Gastroesophageal sphincter (tissue), 4 donors: Measurements from ENCODE around the gene C1orf116. TPM values are rescaled to one million over a fixed set of nuclear protein-coding genes. Genes with fewer than 3 reads are reported as not detected.

ENCODE experiments used
- ATAC-seq: fragments of 150-250 bp; one replicate; pipeline ENCODE4 v1.9.1; 2016; ENCODE audit warnings: mild to moderate bottlenecking, moderate library complexity
- H3K27ac ChIP-seq, 4 donors: fragments of 200-600 bp; sonication (generic) in 3 of 4; 1 replicate in 3 of 4; 2 replicates in 1 of 4; pipeline ENCODE4 v1.5.1; 2016 to 2019
- H3K27me3 ChIP-seq: fragments of 200-600 bp; sonication (generic); one replicate; pipeline ENCODE4 v1.5.1; 2019
- H3K36me3 ChIP-seq, 2 donors: fragments of 200-600 bp; sonication (generic); one replicate each; pipeline ENCODE4 v1.5.1; 2019; ENCODE audit warnings: control low read depth in 1 of 2
- H3K4me1 ChIP-seq, 3 donors: fragments of 200-600 bp; sonication (generic); 1 replicate in 2 of 3; 2 replicates in 1 of 3; pipeline ENCODE4 v1.5.1; 2016 to 2019; ENCODE audit warnings: control low read depth in 2 of 3
- H3K4me3 ChIP-seq, 2 donors: fragments of 200-600 bp; sonication (generic); one replicate each; pipeline ENCODE4 v1.5.1; 2019; ENCODE audit warnings: mild to moderate bottlenecking in 1 of 2, moderate library complexity in 1 of 2
- H3K9me3 ChIP-seq, 3 donors: fragments of 200-600 bp; sonication (generic); one replicate each; pipeline ENCODE4 v1.5.1; 2017 to 2019; ENCODE audit warnings: control low read depth in 2 of 3
- CTCF ChIP-seq, 4 experiments: fragments of 200-600 bp in 2 of 4; fragments of 450-650 bp in 2 of 4; sonication (generic) in 1 of 4; IDR thresholded peaks; one replicate each; pipeline ENCODE4 v1.5.1; 2017 to 2019; ENCODE audit warnings: antibody characterized with exemption in 4 of 4, mild to moderate bottlenecking in 2 of 4, moderate library complexity in 2 of 4
- EP300 ChIP-seq: sonication (generic); formaldehyde crosslinking; IDR thresholded peaks from one replicate; pipeline ENCODE4 v1.6.1; 2017; ENCODE audit warnings: antibody characterized with exemption, mild to moderate bottlenecking
- POLR2A ChIP-seq, 2 donors: fragments of 450-650 bp; IDR thresholded peaks; one replicate each; pipeline ENCODE4 v1.6.1; 2017; ENCODE audit warnings: antibody characterized with exemption in 2 of 2, mild to moderate bottlenecking in 2 of 2, moderate library complexity in 1 of 2
- POLR2AphosphoS5 ChIP-seq: sonication (generic); formaldehyde crosslinking; IDR thresholded peaks from one replicate; pipeline ENCODE4 v1.6.1; 2017; ENCODE audit warnings: antibody characterized with exemption
- WGBS, 2 donors: methylation state at CpG; one replicate each; pipeline ENCODE4 v1.1.5; 2018; ENCODE audit warnings: low coverage in 1 of 2; 5-methylcytosine and 5-hydroxymethylcytosine counted together
- total RNA-seq, 4 donors: library from RNA; depleted of rRNA; stranded (reverse); fragments of >200 nt; gene quantifications; one replicate each; pipeline ENCODE4 v1.1.0, GENCODE V29; 2016

The C1orf116 gene
- total RNA-seq, 4 donors from 2014 or later = 0.19 to 3.7 (median 1.4) TPM; not detected in 1

GRCh38 chr1:207040181-207040533 is 7.6 kb upstream of the C1orf116 start:
- Histone ChIP-seq H3K4me3 (no peak overlapping the region), H3K27me3 (no peaks in the 10 kb centered on the region), H3K36me3 (no peaks in the 10 kb centered on the region), H3K9me3 (no peaks in the 10 kb centered on the region), H3K4me1 (peaks cover 0 to 12% (median 0%) of the 10 kb centered on the region in 3 donors), H3K27ac (no peak overlapping the region)
- WGBS, 2 donors = 58 to 69% methylated on average over 3 of the region's 3 CpGs
- ATAC-seq = no peak
- no peak for TF ChIP-seq EP300

- no peak for ATAC-seq
- Histone ChIP-seq H3K36me3 (no peaks in the 10 kb centered on the region), H3K9me3 (no peaks in the 10 kb centered on the region), H3K27me3 (no peaks in the 10 kb centered on the region), H3K4me1 (peaks cover 0 to 7% (median 0%) of the 10 kb centered on the region in 3 donors), H3K27ac (no peak overlapping the region), H3K4me3 (no peak overlapping the region)
- TF ChIP-seq POLR2AphosphoS5 (no peak), CTCF (IDR thresholded peaks at IDR 0.05) (no peak), POLR2A (IDR thresholded peaks at IDR 0.05) (no peak), EP300 (no peak)
- WGBS, 2 donors = 63 to 86% methylated on average over 4 of the region's 4 CpGs
Observed at GRCh38 chr1:207039380-207040180, 7.0 kb upstream of the C1orf116 start.

GRCh38 chr1:207036865-207037264 is 4.3 kb upstream of the C1orf116 start:
- Histone ChIP-seq H3K4me1 (no peaks in the 10 kb centered on the region), H3K27ac (no peak overlapping the region), H3K4me3 (no peak overlapping the region), H3K9me3 (no peaks in the 10 kb centered on the region), H3K27me3 (peaks cover 6% of the 10 kb centered on the region), H3K36me3 (no peaks in the 10 kb centered on the region)
- TF ChIP-seq POLR2AphosphoS5 (no peak), POLR2A (IDR thresholded peaks at IDR 0.05) (no peak), EP300 (no peak), CTCF (IDR thresholded peaks at IDR 0.05) (no peak)
- 86 to 89% methylated on average over 1 of the region's 1 CpG for WGBS, 2 donors
- ATAC-seq = no peak

GRCh38 chr1:207035877-207036551 is 3.5 kb upstream of the C1orf116 start:
- no peaks in the 10 kb centered on the region for H3K4me1 ChIP-seq
- no peaks in the 10 kb centered on the region for H3K36me3 ChIP-seq
- peaks cover 15% of the 10 kb centered on the region for H3K27me3 ChIP-seq
- H3K27ac ChIP-seq = no peak overlapping the region
- TF ChIP-seq POLR2AphosphoS5 = no peak
- TF ChIP-seq EP300 = no peak
- no peak for TF ChIP-seq CTCF (IDR thresholded peaks at IDR 0.05)
- TF ChIP-seq POLR2A (IDR thresholded peaks at IDR 0.05) = no peak
- WGBS, 2 donors = 70 to 97% methylated on average over 3 to 4 of the region's 4 CpGs
- H3K4me3 ChIP-seq = no peak overlapping the region
- no peak for ATAC-seq
- H3K9me3 ChIP-seq = no peaks in the 10 kb centered on the region

GRCh38 chr1:207034998-207035397 is 2.4 kb upstream of the C1orf116 start:
- Histone ChIP-seq H3K4me1 (no peaks in the 10 kb centered on the region), H3K27ac (no peak overlapping the region), H3K36me3 (no peaks in the 10 kb centered on the region), H3K27me3 (peaks cover 23% of the 10 kb centered on the region), H3K9me3 (no peaks in the 10 kb centered on the region), H3K4me3 (no peak overlapping the region)
- TF ChIP-seq EP300 (no peak), CTCF (IDR thresholded peaks at IDR 0.05) (no peak), POLR2AphosphoS5 (no peak), POLR2A (IDR thresholded peaks at IDR 0.05) (no peak)
- ATAC-seq = no peak
